GM23338 (cell line): Measurements from ENCODE around the gene GPR183. TPM values are rescaled to one million over a fixed set of nuclear protein-coding genes. Genes with fewer than 3 reads are reported as not detected.

Experiments
- ATAC-seq: fragments of 200-7000 bp; cut with Tn5 transposase; 3 replicates; pipeline ENCODE4 v1.9.1; 2020
- DNase-seq: peaks from one replicate; pipeline ENCODE4 v3.0.0-alpha.2; 2015; ENCODE audit warnings: low spot score
- H2AFZ ChIP-seq: fragments of 200-600 bp; sonication (generic); 2 replicates; pipeline ENCODE4 v1.8.0; 2016; ENCODE audit warnings: antibody characterized with exemption, mild to moderate bottlenecking, moderate library complexity
- H3F3A ChIP-seq: fragments of 200-600 bp; sonication (generic); replicated peaks from 2 replicates; pipeline ENCODE4 v1.8.0; 2017; ENCODE audit warnings: antibody characterized with exemption, mixed run types, low read depth
- H3K27ac ChIP-seq: fragments of 200-600 bp; sonication (generic); 2 replicates; pipeline ENCODE4 v1.6.1; 2016; ENCODE audit warnings: low read depth
- H3K27me3 ChIP-seq: fragments of 200-600 bp; sonication (generic); 2 replicates; pipeline ENCODE4 v1.8.0; 2016; ENCODE audit warnings: mild to moderate bottlenecking, mixed run types, moderate library complexity; ENCODE audit not compliant: insufficient read depth
- H3K36me3 ChIP-seq: fragments of 200-600 bp; sonication (generic); 2 replicates; pipeline ENCODE4 v1.8.0; 2016; ENCODE audit warnings: mild to moderate bottlenecking; ENCODE audit not compliant: insufficient read depth
- H3K4me1 ChIP-seq: fragments of 200-600 bp; sonication (generic); 2 replicates; pipeline ENCODE4 v1.8.0; 2016; ENCODE audit warnings: mild to moderate bottlenecking, moderate library complexity; ENCODE audit not compliant: insufficient read depth
- H3K4me2 ChIP-seq: fragments of 200-600 bp; sonication (generic); 2 replicates; pipeline ENCODE4 v1.7.1; 2017; ENCODE audit warnings: mixed run types
- H3K4me3 ChIP-seq: fragments of 200-600 bp; sonication (generic); 2 replicates; pipeline ENCODE4 v1.6.1; 2016; ENCODE audit warnings: mixed run types
- H3K79me2 ChIP-seq: fragments of 200-600 bp; sonication (generic); replicated peaks from 2 replicates; pipeline ENCODE4 v1.8.0; 2017; ENCODE audit warnings: mild to moderate bottlenecking; ENCODE audit not compliant: insufficient read depth
- H3K9me2 ChIP-seq: fragments of 200-600 bp; sonication (generic); 2 replicates; pipeline ENCODE4 v1.8.0; 2017; ENCODE audit not compliant: insufficient read depth
- H4K20me1 ChIP-seq: fragments of 200-600 bp; sonication (generic); replicated peaks from 2 replicates; pipeline ENCODE4 v1.8.0; 2017; ENCODE audit warnings: mild to moderate bottlenecking; ENCODE audit not compliant: insufficient read depth
- H3K27ac Mint-ChIP-seq: 2 replicates; pipeline ENCODE4 v1.8.0; 2020; ENCODE audit warnings: inconsistent platforms, mild to moderate bottlenecking, moderate library complexity, mixed read lengths
- H3K27me3 Mint-ChIP-seq: 3 replicates; pipeline ENCODE4 v1.8.0; 2022; ENCODE audit warnings: low read depth, mild to moderate bottlenecking, moderate library complexity, mixed read lengths, inconsistent platforms; ENCODE audit not compliant: insufficient read depth, poor library complexity
- H3K36me3 Mint-ChIP-seq: 3 replicates; pipeline ENCODE4 v1.8.0; 2021; ENCODE audit warnings: low read depth, mild to moderate bottlenecking, inconsistent platforms, moderate library complexity, mixed read lengths
- H3K4me1 Mint-ChIP-seq: 3 replicates; pipeline ENCODE4 v1.8.0; 2020; ENCODE audit warnings: mild to moderate bottlenecking, inconsistent platforms, mixed read lengths
- H3K4me3 Mint-ChIP-seq: 3 replicates; pipeline ENCODE4 v1.8.0; 2021; ENCODE audit warnings: moderate library complexity, mild to moderate bottlenecking, inconsistent platforms, mixed read lengths
- H3K9me3 Mint-ChIP-seq: 3 replicates; pipeline ENCODE4 v1.8.0; 2020; ENCODE audit warnings: moderate library complexity, mild to moderate bottlenecking, inconsistent platforms, mixed read lengths
- CREB1 ChIP-seq: fragments of 250-450 bp; sonication (Bioruptor Pico); IDR thresholded peaks from 2 replicates; pipeline ENCODE4 v1.5.0; 2020; ENCODE audit warnings: low read depth, mild to moderate bottlenecking, moderate library complexity
- ETS1 ChIP-seq: IDR thresholded peaks from 2 replicates; pipeline ENCODE4 v1.6.1; 2016; ENCODE audit warnings: antibody characterized with exemption
- EZH2 ChIP-seq: fragments of 200-600 bp; sonication (generic); IDR thresholded peaks from one replicate; pipeline ENCODE4 v1.8.0; 2017; ENCODE audit warnings: antibody characterized with exemption, mild to moderate bottlenecking, low read depth; ENCODE audit not compliant: unreplicated experiment
- POLR2AphosphoS5 ChIP-seq: IDR thresholded peaks from 2 replicates; pipeline ENCODE4 v1.6.1; 2016; ENCODE audit warnings: antibody characterized with exemption, low read depth
- ZNF114 ChIP-seq: fragments of 250-450 bp; sonication (Bioruptor Pico); IDR thresholded peaks from 2 replicates; pipeline ENCODE4 v1.5.0; 2020; ENCODE audit warnings: mild to moderate bottlenecking, moderate library complexity
- ZNF331 ChIP-seq: fragments of 250-450 bp; sonication (Bioruptor Pico); IDR thresholded peaks from 2 replicates; pipeline ENCODE4 v1.5.0; 2020; ENCODE audit warnings: low read depth, mild to moderate bottlenecking, moderate library complexity
- ZNF462 ChIP-seq: fragments of 250-450 bp; sonication (Bioruptor Pico); IDR thresholded peaks from 2 replicates; pipeline ENCODE4 v1.5.0; 2020; ENCODE audit warnings: mild to moderate bottlenecking, moderate library complexity
- polyA plus RNA-seq: library from polyadenylated mRNA; unstranded; fragments of >200 nt; fragmentation: Nextera tagmentation; extraction: Ambion mirVana; gene quantifications from 2 replicates; pipeline ENCODE4 v1.2.1, GENCODE V29; 2016
- total RNA-seq: library from RNA; depleted of rRNA; stranded (reverse); fragments of >200 nt; shearing (Covaris generic); gene quantifications from 2 replicates; pipeline ENCODE4 v1.2.3, GENCODE V29; 2014

The GPR183 gene
- total and polyA plus RNA-seq, 2 experiments from 2014 or later, result 0.78 TPM; not detected in 1

- TF ChIP-seq ZNF114 (CRISPR knock-in tag) (no peak), POLR2AphosphoS5 (no peak), ZNF462 (CRISPR knock-in tag) (no peak), EZH2 (no peak), ETS1 (no peak)
Measured at GRCh38 chr13:99316657-99317256, 9.6 kb upstream of the GPR183 start (continued).

- Histone ChIP-seq H3K9me2 (no peaks in the 10 kb centered on the region), H3K4me2 (no peak overlapping the region), H3K36me3 (0 out of 2 replicates have a peak, but pooled peaks cover 3% of the 10 kb centered on the region), H3K27ac (no peak overlapping the region), H4K20me1 (peaks cover 3% of the 10 kb centered on the region; the same call in 1 of the 2 replicates), H2AFZ (no peak overlapping the region), H3K27me3 (no peaks in the 10 kb centered on the region), H3K4me1 (peaks cover 9% of the 10 kb centered on the region; the same call in 1 of the 2 replicates), H3K4me3 (no peak overlapping the region), H3K79me2 (no peaks in the 10 kb centered on the region), H3F3A (no peaks in the 10 kb centered on the region)
- H3K4me1 Mint-ChIP-seq, result peaks cover 28% of the 10 kb centered on the region
- ATAC-seq (no peak), DNase-seq (no peak)
- H3K36me3 Mint-ChIP-seq, result peaks cover 12% of the 10 kb centered on the region; the same call in 2 of the 3 replicates
- H3K9me3 Mint-ChIP-seq, result no peaks in the 10 kb centered on the region
- H3K27me3 Mint-ChIP-seq, result peaks cover 2% of the 10 kb centered on the region
- no peak overlapping the region for H3K4me3 Mint-ChIP-seq
- no peak overlapping the region for H3K27ac Mint-ChIP-seq
- TF ChIP-seq ZNF331 (CRISPR knock-in tag), result no peak
- TF ChIP-seq EZH2, result no peak
- no peak for TF ChIP-seq ZNF462 (CRISPR knock-in tag)
- no peak for TF ChIP-seq CREB1 (CRISPR knock-in tag)
- no peak for TF ChIP-seq ZNF114 (CRISPR knock-in tag)
- TF ChIP-seq POLR2AphosphoS5, result no peak
Measured at GRCh38 chr13:99316224-99316623, 9.0 kb upstream of the GPR183 start.
